Testis (tissue), 2 donors: ENCODE data around the gene KCNB1.

ENCODE experiments used
- POLR2A ChIP-seq: fragments of 450-650 bp; IDR thresholded peaks from one replicate; pipeline ENCODE4 v1.6.1; 2017; ENCODE audit warnings: antibody characterized with exemption, mild to moderate bottlenecking, moderate library complexity
- TF ChIP-seq, protein P1 (sequence below), 3 experiments: fragments of 450-650 bp in 2 of 3; fragments of 200-600 bp in 1 of 3; sonication (generic) in 1 of 3; IDR thresholded peaks; one replicate each; pipeline ENCODE4 v1.5.1; 2016 to 2019; ENCODE audit warnings: antibody characterized with exemption in 3 of 3, mild to moderate bottlenecking in 2 of 3, moderate library complexity in 1 of 3

DNA sequence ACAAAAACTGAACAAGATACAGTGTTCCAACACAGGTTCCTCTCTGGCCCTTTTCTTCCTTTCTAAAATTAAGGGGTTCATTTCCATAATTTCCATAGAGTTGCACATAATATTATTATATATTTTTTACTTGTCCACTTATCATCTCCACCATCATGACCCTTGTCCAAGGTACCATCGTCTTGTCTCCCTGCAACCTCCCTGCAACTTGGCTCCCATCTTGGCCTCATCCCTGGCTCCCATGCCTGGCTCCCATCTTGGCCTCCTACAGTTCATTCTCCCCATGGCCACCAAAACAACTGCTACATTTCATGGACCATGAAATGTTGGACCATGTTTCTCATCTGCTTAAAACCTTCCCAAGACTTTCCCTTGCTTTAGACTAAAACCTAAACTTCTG, 3.1 kb upstream of the KCNB1 start:
- TF ChIP-seq, protein P1, sequence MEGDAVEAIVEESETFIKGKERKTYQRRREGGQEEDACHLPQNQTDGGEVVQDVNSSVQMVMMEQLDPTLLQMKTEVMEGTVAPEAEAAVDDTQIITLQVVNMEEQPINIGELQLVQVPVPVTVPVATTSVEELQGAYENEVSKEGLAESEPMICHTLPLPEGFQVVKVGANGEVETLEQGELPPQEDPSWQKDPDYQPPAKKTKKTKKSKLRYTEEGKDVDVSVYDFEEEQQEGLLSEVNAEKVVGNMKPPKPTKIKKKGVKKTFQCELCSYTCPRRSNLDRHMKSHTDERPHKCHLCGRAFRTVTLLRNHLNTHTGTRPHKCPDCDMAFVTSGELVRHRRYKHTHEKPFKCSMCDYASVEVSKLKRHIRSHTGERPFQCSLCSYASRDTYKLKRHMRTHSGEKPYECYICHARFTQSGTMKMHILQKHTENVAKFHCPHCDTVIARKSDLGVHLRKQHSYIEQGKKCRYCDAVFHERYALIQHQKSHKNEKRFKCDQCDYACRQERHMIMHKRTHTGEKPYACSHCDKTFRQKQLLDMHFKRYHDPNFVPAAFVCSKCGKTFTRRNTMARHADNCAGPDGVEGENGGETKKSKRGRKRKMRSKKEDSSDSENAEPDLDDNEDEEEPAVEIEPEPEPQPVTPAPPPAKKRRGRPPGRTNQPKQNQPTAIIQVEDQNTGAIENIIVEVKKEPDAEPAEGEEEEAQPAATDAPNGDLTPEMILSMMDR (IDR thresholded peaks at IDR 0.05) = no peak
- no peak for TF ChIP-seq POLR2A
